ENCODE data around the gene ATF6.

DNA sequence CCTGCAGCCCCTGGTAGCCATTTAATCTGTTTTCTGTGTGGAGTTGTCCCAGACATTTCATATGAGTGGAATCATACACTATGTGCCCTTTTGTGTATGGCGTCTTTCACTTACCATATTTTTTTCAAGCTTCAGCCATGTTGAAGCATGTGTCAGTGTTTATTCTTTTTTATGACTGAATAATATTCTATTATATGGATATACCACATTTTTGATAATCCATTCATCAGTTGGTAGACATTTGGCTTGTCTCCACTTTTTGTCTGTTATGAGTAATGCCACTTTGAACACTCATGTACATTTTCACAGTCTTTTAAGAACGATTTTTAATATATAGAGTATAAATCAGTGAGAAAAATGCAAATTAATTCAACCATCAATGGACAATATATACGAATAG lies 44.7 kb downstream of the ATF6 start:
- TF ChIP-seq, protein P1, sequence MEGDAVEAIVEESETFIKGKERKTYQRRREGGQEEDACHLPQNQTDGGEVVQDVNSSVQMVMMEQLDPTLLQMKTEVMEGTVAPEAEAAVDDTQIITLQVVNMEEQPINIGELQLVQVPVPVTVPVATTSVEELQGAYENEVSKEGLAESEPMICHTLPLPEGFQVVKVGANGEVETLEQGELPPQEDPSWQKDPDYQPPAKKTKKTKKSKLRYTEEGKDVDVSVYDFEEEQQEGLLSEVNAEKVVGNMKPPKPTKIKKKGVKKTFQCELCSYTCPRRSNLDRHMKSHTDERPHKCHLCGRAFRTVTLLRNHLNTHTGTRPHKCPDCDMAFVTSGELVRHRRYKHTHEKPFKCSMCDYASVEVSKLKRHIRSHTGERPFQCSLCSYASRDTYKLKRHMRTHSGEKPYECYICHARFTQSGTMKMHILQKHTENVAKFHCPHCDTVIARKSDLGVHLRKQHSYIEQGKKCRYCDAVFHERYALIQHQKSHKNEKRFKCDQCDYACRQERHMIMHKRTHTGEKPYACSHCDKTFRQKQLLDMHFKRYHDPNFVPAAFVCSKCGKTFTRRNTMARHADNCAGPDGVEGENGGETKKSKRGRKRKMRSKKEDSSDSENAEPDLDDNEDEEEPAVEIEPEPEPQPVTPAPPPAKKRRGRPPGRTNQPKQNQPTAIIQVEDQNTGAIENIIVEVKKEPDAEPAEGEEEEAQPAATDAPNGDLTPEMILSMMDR (IDR thresholded peaks at IDR 0.05) = no peak
- TF ChIP-seq POLR2A (IDR thresholded peaks at IDR 0.05) (no peak), EP300 (IDR thresholded peaks at IDR 0.05) (no peak)
